Measurements from ENCODE around the gene INTS12.
"Not testable (repeated sequence)": the region's sequence is repeated elsewhere in the genome, so short reads cannot be mapped to it uniquely, and the experiment has no call there.

The INTS12 gene, protein sequence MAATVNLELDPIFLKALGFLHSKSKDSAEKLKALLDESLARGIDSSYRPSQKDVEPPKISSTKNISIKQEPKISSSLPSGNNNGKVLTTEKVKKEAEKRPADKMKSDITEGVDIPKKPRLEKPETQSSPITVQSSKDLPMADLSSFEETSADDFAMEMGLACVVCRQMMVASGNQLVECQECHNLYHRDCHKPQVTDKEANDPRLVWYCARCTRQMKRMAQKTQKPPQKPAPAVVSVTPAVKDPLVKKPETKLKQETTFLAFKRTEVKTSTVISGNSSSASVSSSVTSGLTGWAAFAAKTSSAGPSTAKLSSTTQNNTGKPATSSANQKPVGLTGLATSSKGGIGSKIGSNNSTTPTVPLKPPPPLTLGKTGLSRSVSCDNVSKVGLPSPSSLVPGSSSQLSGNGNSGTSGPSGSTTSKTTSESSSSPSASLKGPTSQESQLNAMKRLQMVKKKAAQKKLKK

DNA sequence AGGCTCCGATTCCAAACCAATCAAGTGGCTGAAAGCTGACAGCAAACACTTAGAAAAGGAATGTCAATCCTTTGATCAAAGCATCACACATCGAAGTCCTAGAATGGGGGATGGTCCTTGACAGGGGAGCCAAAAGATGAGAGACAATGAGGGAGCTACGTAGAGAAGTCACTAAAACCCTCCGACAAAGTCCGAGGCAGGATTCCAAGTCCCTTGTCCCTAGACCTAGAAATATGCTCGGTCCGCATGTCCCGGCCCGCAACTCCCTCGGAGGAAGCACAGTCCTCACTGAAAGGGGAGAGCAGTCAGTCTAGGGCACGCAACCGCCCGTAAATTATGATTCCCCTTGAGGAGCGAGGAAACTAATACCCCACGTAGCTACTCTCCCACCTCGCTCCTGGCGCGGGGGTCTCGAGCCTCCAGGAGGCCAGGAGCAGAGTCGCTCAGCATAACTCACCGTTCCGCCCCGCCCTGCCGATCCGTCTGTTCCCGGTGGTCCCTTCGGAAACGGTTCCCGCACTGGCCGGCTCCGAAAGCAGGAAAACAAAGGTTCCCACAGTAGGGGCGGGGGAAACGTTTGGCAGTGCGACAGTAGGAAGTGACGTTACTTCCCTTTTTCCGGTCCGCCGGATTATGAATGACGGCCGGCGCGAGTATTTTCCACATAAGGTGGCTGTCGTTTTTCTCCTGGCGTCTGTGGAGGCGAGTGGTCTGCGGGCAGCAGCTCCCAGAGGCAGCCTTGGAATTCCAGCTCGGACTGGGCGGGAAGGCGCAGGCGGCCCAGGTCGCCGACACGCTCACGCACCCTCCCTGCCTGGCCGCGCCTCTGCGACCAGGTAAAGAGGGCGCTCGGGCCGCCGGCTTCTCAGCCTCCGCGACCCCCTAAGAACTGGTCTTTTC lies at the start of gene INTS12, which contains the start of gene GSTCD:
INTS12 (minus strand) TSS at position 509 of the 900 bp plus-strand sequence. CDS start 8,684 bp downstream, outside the sequence.
GSTCD (plus strand) TSS at position 604 of the 900 bp plus-strand sequence. CDS start 8,830 bp downstream, outside the sequence.
- DNase-seq: peak; percentile 58 to 76

GRCh38 chr4:105755375-105755774 lies 46.9 kb upstream of the INTS12 start:
- DNase-seq: no peak

GRCh38 chr4:105753361-105753760 lies 44.9 kb upstream of the INTS12 start:
- no peak for DNase-seq

DNA sequence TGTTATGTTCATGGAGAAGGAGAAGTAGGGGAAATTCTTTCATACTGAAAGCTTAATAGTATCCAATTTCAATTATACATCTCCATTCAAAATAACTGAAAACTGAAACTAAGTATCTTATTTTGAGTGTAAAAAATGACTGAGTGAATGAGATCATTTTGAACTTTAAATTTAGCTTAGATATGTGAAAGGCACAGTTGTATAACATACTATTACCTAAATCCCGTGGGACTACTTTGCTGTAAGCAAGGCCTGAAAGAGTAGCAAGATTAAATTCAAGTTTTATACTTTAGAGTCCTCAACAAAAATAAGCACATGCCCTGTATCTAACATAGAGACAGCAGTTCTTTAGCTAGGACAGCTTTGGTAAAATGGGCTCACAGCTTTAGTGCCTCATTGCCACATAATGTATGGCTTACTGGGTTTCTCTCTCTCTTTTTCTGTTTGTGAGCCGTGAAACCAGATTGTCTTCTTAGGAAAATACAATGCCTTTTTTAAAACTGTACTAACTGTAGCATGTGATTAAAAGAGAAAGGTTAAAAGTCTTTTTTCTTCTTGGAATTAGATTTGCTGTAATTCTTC lies 43.3 kb upstream of the INTS12 start:
- no peak for DNase-seq

GRCh38 chr4:105748222-105748621 lies 39.7 kb upstream of the INTS12 start:
- no peak for DNase-seq

GRCh38 chr4:105741548-105741947 lies 33.1 kb upstream of the INTS12 start:
- no peak for DNase-seq

GRCh38 chr4:105735217-105735616 lies 26.7 kb upstream of the INTS12 start:
- DNase-seq: not testable (repeated sequence)

DNA sequence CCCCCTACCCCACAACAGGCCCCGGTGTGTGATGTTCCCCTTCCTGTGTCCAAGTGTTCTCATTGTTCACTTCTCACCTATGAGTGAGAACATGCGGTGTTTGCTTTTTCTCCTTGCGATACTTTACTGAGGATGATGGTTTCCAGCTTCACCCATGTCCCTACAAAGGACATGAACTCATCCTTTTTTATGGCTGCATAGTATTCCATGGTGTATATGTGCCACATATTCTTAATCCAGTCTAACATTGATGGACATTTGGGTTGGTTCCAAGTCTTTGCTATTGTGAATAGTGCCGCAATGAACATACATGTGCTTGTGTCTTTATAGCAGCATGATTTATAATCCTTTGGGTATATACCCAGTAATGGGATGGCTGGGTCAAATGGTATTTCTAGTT lies 21.4 kb upstream of the INTS12 start:
- DNase-seq: not testable (repeated sequence)

GRCh38 chr4:105725623-105726022 lies 17.1 kb upstream of the INTS12 start:
- no peak for DNase-seq

DNA sequence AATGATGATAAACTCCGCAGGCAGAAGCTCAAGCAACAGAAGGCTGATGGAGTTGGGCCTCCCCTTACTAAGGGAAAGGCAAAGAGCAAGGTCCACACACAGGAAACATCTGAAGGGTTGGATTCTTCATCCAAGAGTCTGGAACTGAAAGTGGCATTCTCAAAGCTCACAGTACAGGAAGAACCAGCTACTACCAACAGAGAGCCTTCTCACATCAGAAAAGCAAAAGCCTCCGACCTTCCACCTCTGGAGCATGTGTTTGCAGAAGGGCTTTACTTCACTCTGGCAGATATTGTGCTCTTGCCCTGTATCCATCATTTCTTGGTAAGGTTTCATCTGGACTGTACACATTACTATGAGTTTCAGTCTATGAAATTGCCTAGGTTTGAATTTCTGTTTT lies 10.7 kb upstream of the INTS12 start:
- no peak for DNase-seq

DNA sequence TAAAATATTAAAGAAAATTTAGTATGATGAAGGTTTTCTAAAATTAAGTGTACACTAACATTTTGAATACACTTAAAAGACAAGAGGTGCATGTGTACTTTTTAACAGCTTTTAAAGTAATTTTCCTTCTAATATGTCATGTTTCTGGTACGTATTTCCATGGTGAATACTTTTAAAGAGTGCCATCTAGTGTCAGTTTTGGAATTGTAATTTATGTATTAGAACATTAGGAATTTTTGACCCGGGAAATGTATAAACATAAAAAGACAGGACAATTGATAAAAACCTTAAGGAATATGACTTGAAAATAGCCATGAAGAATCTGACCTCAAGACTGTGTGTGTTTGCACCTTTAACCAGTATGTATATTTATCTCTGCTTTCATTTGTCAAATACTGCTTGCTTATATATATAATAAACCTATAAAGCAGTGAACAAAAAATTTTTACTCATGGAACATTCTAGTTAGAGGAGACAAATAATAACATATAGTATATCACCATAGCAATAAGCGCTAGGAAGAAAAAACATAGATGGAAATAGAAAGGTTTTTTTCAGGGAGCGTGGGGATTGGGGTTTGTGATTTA lies 7.3 kb upstream of the INTS12 start:
- DNase-seq: peak in 1 of 2 experiments; percentile 19

GRCh38 chr4:105714932-105715331 lies 6.4 kb upstream of the INTS12 start:
- no peak for DNase-seq

DNA sequence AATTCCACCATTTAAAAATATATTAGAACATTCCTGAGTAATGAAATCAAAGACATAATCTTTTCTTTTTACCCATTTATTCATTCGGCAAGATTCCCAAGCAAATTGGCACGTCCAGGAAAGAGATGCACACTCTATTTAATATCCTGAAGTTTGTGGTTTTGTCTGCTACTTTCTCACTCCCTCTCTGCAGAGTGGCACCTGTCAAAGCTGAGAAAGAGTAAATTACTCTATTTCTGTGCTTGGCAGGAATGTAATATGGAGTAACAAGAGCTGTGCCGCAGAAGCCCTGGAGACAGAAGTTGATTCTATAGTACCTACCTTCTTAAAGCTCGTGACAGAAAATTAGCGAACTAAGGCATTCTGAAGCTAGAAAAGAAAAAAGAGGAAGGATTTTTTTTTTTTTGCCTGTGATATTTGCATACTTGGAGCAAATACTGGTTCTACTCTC lies 5.6 kb upstream of the INTS12 start:
- DNase-seq: no peak

DNA sequence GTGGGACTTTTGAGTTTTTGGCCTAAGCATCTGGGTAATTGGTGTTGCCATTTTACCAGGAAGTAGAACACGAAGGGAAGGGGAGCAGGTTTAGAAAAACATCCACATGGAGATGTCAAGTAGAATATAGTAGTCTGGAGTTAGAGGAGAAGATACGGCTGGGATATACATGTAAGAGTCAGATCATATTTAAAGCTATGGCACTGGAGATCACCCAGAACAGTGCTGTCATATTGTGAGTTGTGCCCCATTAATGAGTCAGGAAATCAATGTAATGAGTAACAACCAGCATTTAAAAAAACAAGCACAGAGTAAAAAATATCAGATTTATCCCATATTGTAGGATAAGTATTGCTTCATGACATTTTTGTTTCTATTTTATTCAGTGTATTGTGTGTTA lies 4.3 kb upstream of the INTS12 start:
- DNase-seq: no peak

- DNase-seq: no peak
These were observed 2.2 kb upstream of the INTS12 start for GRCh38 chr4:105710678-105711077.

DNA sequence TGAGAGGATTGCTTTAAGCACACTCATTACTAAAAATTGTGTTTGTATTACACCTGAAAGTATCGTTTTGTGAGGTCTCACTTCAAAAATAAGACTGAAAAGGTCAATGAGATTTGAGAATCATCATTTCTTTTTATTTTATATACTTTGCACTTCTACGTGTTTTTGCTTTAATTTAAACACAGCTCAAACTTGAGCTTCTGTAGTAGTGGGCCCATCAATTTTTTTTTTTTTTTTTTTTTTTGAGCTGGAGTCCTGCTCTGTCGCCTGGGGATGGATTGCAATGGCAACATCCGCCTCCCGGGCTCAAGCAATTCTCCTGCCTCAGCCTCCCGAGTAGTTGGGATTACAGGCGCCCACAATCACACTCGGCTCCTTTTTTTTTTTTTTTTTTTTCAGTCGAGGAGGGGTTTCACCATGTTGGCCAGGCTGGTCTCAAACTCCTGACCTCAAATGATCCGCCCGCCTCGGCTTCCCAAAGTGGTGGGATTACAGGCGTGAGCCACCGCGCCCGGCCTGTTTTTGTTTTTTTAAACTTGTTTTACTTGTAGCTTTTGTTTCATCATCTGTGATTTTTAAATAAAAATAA lies 1.6 kb upstream of the INTS12 start:
- no peak for DNase-seq

- DNase-seq: peak in 1 of 2 experiments; percentile 20
These were observed 577 bp upstream of the INTS12 start for GRCh38 chr4:105709081-105709450.

DNA sequence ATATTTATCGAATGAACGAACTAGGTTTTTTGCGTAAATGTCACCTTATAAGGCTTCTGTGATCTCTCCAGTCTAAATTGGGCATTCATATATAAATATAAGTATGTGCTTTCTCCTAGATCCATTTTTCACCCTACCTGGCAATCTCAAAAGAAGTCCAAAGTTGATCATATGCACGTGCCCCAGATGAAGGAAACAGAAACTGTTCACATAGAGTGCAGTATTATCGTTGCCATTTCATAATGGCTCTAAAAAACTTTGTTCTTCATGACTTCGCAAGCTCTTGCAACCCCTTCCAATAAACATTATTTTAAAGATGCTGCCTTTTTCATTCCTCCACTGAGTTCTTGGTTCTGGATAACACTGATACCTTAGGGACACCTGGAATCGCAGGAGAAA lies 708 bp downstream of the INTS12 start:
- DNase-seq: no peak

- no peak for DNase-seq
These were observed 9.9 kb downstream of the INTS12 start for GRCh38 chr4:105698607-105699006.

GRCh38 chr4:105695832-105696231 lies 12.7 kb downstream of the INTS12 start:
- DNase-seq: not testable (repeated sequence)

- not testable (repeated sequence) for DNase-seq
These were observed 13.7 kb downstream of the INTS12 start for GRCh38 chr4:105694812-105695211.

DNA sequence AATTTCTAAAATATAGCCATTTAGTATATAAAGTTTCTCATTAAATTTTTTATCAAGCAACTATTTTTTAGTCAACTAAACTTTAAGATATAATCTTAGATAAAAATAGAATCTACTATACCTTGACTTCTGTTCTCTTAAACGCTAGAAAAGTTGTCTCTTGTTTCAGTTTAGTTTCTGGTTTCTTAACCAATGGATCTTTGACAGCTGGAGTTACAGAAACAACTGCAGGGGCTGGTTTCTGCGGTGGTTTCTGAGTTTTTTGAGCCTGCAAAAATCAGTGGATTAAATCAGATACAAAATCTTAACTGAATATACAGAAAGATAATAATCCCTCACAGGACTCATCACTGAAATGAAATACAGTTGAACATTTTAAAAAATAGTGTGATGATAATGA lies 21.9 kb downstream of the INTS12 start:
- DNase-seq: no peak

Data from SW 1271 (cell line).